Measurements from ENCODE around the gene NAA60.

Gene NAA60

GRCh38 chr16:3443108-3444031 is at the start of gene NAA60, which contains the start of gene ZNF597:
TSS of gene NAA60 (plus strand) at chr16:3443680. CDS start at chr16:3476228, 32,548 bp downstream.
TSS of gene ZNF597 (minus strand) at chr16:3443504. CDS start at chr16:3443153, 351 bp downstream.
- no peak for TF ChIP-seq YY1 (IDR thresholded peaks at IDR 0.05; ENCODE audit: low read depth)
- TF ChIP-seq ZBTB7A (IDR thresholded peaks at IDR 0.05; ENCODE audit: low read depth), result no peak
- no peak for TF ChIP-seq FOXM1 (IDR thresholded peaks at IDR 0.05; ENCODE audit: borderline replicate concordance, low read depth)
- TF ChIP-seq, protein P1, sequence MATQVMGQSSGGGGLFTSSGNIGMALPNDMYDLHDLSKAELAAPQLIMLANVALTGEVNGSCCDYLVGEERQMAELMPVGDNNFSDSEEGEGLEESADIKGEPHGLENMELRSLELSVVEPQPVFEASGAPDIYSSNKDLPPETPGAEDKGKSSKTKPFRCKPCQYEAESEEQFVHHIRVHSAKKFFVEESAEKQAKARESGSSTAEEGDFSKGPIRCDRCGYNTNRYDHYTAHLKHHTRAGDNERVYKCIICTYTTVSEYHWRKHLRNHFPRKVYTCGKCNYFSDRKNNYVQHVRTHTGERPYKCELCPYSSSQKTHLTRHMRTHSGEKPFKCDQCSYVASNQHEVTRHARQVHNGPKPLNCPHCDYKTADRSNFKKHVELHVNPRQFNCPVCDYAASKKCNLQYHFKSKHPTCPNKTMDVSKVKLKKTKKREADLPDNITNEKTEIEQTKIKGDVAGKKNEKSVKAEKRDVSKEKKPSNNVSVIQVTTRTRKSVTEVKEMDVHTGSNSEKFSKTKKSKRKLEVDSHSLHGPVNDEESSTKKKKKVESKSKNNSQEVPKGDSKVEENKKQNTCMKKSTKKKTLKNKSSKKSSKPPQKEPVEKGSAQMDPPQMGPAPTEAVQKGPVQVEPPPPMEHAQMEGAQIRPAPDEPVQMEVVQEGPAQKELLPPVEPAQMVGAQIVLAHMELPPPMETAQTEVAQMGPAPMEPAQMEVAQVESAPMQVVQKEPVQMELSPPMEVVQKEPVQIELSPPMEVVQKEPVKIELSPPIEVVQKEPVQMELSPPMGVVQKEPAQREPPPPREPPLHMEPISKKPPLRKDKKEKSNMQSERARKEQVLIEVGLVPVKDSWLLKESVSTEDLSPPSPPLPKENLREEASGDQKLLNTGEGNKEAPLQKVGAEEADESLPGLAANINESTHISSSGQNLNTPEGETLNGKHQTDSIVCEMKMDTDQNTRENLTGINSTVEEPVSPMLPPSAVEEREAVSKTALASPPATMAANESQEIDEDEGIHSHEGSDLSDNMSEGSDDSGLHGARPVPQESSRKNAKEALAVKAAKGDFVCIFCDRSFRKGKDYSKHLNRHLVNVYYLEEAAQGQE (IDR thresholded peaks at IDR 0.05; ENCODE audit: low read depth), result no peak
- TF ChIP-seq MAX (IDR thresholded peaks at IDR 0.05), result peak; percentile 61
- no peak for TF ChIP-seq TEAD4 (IDR thresholded peaks at IDR 0.05)
- TF ChIP-seq CREB1 (IDR thresholded peaks at IDR 0.05; ENCODE audit: low read depth), result no peak
- peak; percentile 69 for TF ChIP-seq EGR1 (IDR thresholded peaks at IDR 0.05)
- TF ChIP-seq TCF12 (IDR thresholded peaks at IDR 0.05; ENCODE audit: low read depth), result no peak
- TF ChIP-seq, protein P2, sequence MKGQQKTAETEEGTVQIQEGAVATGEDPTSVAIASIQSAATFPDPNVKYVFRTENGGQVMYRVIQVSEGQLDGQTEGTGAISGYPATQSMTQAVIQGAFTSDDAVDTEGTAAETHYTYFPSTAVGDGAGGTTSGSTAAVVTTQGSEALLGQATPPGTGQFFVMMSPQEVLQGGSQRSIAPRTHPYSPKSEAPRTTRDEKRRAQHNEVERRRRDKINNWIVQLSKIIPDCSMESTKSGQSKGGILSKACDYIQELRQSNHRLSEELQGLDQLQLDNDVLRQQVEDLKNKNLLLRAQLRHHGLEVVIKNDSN (IDR thresholded peaks at IDR 0.05), result no peak
- no peak for TF ChIP-seq TAF1 (IDR thresholded peaks at IDR 0.05; ENCODE audit: low read depth)
- TF ChIP-seq NFIC (IDR thresholded peaks at IDR 0.05), result no peak

DNA sequence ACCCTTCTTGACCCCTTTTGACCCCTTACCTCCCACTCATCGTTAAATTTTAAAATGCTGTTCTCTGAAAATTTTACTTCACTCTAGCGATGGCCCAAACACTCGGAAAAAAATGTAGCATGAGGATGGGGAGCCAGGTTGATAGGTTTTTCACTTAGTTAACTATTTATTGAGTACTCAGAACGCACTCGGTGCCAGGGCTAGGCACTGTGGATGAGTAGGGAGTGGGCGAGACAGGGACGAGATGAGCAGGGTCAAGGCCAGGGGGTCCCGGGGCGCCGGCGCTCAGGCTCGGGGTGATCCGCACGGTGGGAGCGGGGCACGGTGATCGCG is 43.1 kb upstream of the NAA60 start:
- no peak for TF ChIP-seq EP300 (IDR thresholded peaks at IDR 0.05; ENCODE audit: borderline replicate concordance)
- no peak for TF ChIP-seq MAX (IDR thresholded peaks at IDR 0.05)
- TF ChIP-seq, protein P2 (IDR thresholded peaks at IDR 0.05), result no peak
- no peak for TF ChIP-seq CEBPB (IDR thresholded peaks at IDR 0.05)

GRCh38 chr16:3400779-3401688 is 42.4 kb upstream of the NAA60 start, which contains the start of the genes ZNF174 and ZSCAN32:
TSS of gene ZNF174 (plus strand) at chr16:3401215. CDS start at chr16:3402005, 790 bp downstream.
TSS of gene ZSCAN32 (minus strand) at chr16:3401004. CDS start at chr16:3397557, 3,447 bp downstream.
- TF ChIP-seq, protein P1 (IDR thresholded peaks at IDR 0.05; ENCODE audit: low read depth), result no peak
- TF ChIP-seq TEAD4 (IDR thresholded peaks at IDR 0.05) (0 out of 2 replicates have a peak, but pooled peaks have one; percentile 12), YY1 (IDR thresholded peaks at IDR 0.05; ENCODE audit: low read depth) (peak; percentile 9; the same call in 1 of the 2 replicates), MAX (IDR thresholded peaks at IDR 0.05) (peak; percentile 77), TCF12 (IDR thresholded peaks at IDR 0.05; ENCODE audit: low read depth) (peak; percentile 67), ZBTB7A (IDR thresholded peaks at IDR 0.05; ENCODE audit: low read depth) (no peak), TAF1 (IDR thresholded peaks at IDR 0.05; ENCODE audit: low read depth) (peak; percentile 98)

DNA sequence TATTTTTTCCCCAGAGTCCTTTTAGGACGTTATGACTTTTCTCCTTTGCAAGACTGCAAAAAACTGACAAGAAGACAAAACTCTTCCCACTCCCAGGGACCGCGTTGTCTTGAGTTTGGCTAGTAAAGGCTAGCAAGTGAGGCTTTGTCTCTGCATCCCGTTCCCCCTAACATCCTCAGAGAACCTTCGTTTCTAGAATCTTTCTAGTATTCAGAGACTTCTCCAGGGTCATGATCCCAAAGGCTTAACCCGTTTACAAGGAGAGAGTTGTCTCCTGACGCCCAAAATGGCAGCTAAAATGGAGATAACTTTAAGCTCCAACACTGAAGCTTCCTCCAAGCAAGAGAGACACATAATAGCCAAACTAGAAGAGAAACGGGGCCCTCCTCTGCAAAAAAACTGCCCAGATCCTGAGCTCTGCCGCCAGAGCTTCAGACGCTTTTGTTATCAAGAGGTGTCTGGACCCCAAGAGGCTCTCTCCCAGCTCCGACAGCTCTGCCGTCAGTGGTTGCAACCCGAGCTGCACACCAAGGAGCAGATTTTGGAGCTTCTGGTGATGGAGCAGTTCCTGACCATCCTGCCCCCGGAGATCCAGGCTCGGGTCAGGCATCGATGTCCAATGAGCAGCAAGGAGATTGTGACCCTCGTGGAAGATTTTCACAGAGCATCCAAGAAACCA is 41.6 kb upstream of the NAA60 start:
- TF ChIP-seq EP300 (IDR thresholded peaks at IDR 0.05; ENCODE audit: borderline replicate concordance) (no peak), YY1 (IDR thresholded peaks at IDR 0.05; ENCODE audit: low read depth) (no peak), CREB1 (IDR thresholded peaks at IDR 0.05; ENCODE audit: low read depth) (no peak), TCF12 (IDR thresholded peaks at IDR 0.05; ENCODE audit: low read depth) (no peak), EGR1 (IDR thresholded peaks at IDR 0.05) (no peak), FOXM1 (IDR thresholded peaks at IDR 0.05; ENCODE audit: borderline replicate concordance, low read depth) (no peak), TEAD4 (IDR thresholded peaks at IDR 0.05) (no peak), RAD21 (IDR thresholded peaks at IDR 0.05; ENCODE audit: low read depth) (no peak), ZBTB7A (IDR thresholded peaks at IDR 0.05; ENCODE audit: low read depth) (no peak), MAX (IDR thresholded peaks at IDR 0.05) (no peak), TAF1 (IDR thresholded peaks at IDR 0.05; ENCODE audit: low read depth) (no peak), CEBPB (IDR thresholded peaks at IDR 0.05) (no peak), NFIC (IDR thresholded peaks at IDR 0.05) (no peak)
- TF ChIP-seq, protein P1 (IDR thresholded peaks at IDR 0.05; ENCODE audit: low read depth), result no peak
- TF ChIP-seq, protein P2 (IDR thresholded peaks at IDR 0.05), result no peak
